Retinal pigment epithelial cell (primary cell): ENCODE data around the gene DRC7.

ENCODE experiments used
- DNase-seq: peaks from one replicate; pipeline ENCODE4 v3.0.0-alpha.2; 2010; ENCODE audit warnings: low read depth
- H3K4me3 ChIP-seq: 2 replicates; pipeline ENCODE4 v1.5.1; 2011; ENCODE audit warnings: mild to moderate bottlenecking, low read length, control low read depth, moderate library complexity
- CTCF ChIP-seq: conservative IDR thresholded peaks from 2 replicates; pipeline ENCODE4 v1.5.1; 2011; ENCODE audit warnings: low read depth, low read length, control low read depth, inconsistent platforms

DRC7 gene

GRCh38 chr16:57653936-57654335, 40.7 kb upstream of the DRC7 start:
- no peak for DNase-seq
- no peak for TF ChIP-seq CTCF

GRCh38 chr16:57656342-57656955, 38.2 kb upstream of the DRC7 start:
- TF ChIP-seq CTCF: no peak
- DNase-seq: no peak
- no peak overlapping the region for H3K4me3 ChIP-seq

More at GRCh38 chr16:57653936-57654335, 40.7 kb upstream of the DRC7 start:
- H3K4me3 ChIP-seq: no peak overlapping the region

- no peak for TF ChIP-seq CTCF
- DNase-seq: no peak
- no peak overlapping the region for H3K4me3 ChIP-seq
Measured at GRCh38 chr16:57657228-57657627, 37.4 kb upstream of the DRC7 start.

- no peak overlapping the region for H3K4me3 ChIP-seq
- TF ChIP-seq CTCF: no peak
- DNase-seq: no peak
Measured at GRCh38 chr16:57658130-57658877, 36.3 kb upstream of the DRC7 start.

GRCh38 chr16:57658878-57659674, 35.5 kb upstream of the DRC7 start:
- no peak for DNase-seq
- no peak for TF ChIP-seq CTCF
- H3K4me3 ChIP-seq: no peak overlapping the region

GRCh38 chr16:57660715-57661463, 33.7 kb upstream of the DRC7 start:
- H3K4me3 ChIP-seq: no peak overlapping the region
- no peak for DNase-seq
- no peak for TF ChIP-seq CTCF
